Measurements from ENCODE around the gene LCOR.
"Not testable (repeated sequence)": the region's sequence is repeated elsewhere in the genome, so short reads cannot be mapped to it uniquely, and the experiment has no call there.

Gene LCOR

DNA sequence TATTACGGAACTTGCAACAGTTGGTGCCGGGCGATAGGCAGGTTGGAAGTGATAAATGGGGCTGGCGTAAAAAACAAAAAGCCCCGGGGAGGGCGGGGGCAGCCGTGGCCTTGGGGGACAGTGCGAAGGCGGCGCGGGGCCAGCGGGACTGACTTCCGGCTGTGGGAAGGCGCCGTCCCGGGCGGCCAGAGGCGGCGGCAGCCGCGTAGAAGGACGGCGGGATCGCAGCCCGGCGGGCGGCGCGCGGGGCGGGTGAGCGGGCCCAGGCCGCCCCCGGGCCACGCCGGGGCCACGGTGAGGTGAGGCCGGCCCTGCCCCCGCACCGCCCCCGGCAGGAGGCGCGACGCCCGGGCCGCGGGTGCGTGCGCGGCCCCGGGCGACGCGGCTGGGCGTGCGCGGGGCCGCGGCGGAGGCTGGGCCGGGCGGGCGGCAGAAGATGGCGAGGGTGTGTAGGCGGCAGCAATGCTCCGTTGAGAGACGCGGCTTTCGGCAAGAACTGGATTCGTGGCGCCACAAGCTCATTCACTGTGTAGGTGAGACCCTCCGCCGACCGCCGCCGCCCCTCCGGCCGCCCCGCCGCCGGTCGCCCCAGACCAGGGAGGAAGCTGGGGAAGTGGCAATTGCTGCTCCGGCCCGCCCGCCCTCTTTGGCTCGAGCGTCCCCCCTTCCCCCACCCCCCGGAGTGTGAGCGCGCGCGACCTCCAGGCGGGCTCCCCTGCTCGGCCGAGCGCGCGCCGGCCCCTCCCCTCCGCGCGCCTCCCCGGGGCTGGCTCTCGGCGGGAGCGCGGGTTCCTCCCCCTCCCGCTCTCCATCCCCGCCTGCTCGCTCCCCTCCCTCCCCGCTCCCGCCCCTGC lies at the start of gene LCOR:
LCOR (plus strand) TSS at position 432 of the 854 bp plus-strand sequence. CDS start 116,760 bp downstream, outside the sequence.
- peak; percentile 42 for DNase-seq

GRCh38 chr10:96784253-96784652 lies 47.8 kb upstream of the LCOR start:
- no peak for DNase-seq

GRCh38 chr10:96789571-96790108 lies 42.5 kb upstream of the LCOR start:
- no peak for DNase-seq

DNA sequence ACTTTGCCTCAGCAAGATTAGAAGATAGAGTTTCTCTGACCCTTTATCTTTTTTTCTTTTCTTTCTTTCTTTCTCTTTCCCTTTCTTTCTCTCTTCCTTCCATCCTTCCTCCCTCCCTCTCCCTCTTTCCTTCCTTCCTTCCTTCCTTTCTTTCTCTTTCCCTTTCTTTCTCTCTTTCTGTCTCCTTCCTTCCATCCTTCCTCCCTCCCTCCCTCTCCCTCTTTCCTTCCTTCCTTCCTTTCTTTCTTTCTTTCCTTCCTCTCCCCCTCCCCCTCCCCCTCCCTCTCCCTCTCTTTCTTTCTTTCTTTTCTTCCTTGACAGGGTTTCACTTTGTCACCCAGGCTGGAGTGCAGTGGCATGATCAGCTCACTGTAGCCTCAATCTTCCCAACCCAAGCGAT lies 40.2 kb upstream of the LCOR start:
- no peak for DNase-seq

GRCh38 chr10:96794836-96795733 lies 37.0 kb upstream of the LCOR start:
- DNase-seq: no peak

DNA sequence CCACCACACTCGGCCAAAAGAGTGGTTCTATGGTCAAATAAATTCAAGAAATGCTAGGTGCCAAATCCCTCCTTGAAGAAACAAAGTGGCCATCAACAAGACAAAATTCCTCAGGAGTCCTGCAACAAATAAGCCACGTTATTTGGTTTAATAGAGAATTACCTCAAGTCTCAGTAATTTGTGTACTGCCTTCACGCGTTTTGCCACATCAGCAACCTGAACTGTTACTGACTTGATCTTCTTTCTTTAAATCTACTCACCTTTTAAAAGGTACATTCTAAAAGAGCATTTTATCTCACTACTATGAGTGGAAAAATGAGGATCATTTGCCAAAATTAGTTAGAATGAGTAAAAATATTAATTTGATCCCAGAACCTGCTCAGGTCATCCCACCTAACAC lies 34.6 kb upstream of the LCOR start:
- no peak for DNase-seq

DNA sequence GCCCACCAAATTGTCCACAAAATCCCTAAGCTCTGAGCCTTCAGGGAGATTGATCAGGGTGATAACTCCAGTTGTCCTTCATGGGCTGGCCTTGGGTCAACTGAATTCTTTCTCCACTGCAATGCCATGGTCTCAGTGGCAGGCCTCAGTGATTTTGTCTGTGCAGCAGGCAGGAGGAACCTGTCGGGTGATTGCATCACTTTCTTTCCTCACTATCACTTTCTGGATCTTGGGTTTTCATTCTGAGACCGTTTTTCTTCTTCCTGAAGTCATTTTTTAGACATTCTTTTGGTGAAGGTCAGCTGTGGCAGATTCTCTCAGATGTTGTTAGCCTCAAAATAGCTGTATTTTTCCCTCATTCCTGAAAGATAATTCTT lies 28.8 kb upstream of the LCOR start:
- DNase-seq: no peak

DNA sequence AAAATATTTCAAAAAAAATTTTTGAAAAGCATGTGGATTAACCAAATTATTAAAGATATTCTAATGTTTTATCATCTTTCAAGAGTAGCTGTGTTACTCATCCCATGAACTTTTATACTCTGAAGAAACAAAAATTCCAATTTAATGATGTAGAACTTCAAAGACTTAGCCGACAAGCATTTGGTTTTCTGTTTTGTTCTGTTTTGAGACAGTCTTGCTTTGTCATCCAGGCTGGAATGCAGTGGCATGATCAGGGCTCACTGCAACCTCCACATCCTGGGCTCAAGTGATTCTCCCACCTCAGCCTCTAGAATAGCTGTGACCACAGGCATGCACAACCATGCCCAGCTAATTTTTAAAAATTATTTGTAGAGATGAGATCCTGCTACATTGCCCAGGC lies 17.8 kb upstream of the LCOR start:
- no peak for DNase-seq

DNA sequence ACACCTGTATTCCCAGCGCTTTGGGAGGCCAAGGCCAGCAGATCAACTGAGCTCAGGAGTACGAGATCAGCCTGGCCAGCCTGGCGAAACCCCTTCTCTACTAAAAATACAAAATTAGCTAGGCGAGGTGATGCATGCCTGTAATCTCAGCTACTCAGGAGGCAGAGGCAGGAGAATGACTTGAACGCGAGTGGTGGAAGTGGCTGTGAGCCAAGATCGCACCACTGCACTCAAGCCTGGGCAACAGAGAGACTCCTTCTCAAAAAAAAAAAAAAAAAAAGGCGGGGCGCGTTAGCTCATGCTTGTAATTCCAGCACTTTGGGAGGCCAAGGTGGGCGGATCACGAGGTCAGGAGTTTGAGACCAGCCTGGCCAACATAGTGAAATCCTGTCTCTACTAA lies 13.1 kb upstream of the LCOR start:
- not testable (repeated sequence) for DNase-seq

- DNase-seq: no peak
Measured at GRCh38 chr10:96820765-96821164, 11.3 kb upstream of the LCOR start.

GRCh38 chr10:96826438-96826837 lies 5.7 kb upstream of the LCOR start:
- no peak for DNase-seq

GRCh38 chr10:96828609-96829008 lies 3.5 kb upstream of the LCOR start:
- DNase-seq: no peak

DNA sequence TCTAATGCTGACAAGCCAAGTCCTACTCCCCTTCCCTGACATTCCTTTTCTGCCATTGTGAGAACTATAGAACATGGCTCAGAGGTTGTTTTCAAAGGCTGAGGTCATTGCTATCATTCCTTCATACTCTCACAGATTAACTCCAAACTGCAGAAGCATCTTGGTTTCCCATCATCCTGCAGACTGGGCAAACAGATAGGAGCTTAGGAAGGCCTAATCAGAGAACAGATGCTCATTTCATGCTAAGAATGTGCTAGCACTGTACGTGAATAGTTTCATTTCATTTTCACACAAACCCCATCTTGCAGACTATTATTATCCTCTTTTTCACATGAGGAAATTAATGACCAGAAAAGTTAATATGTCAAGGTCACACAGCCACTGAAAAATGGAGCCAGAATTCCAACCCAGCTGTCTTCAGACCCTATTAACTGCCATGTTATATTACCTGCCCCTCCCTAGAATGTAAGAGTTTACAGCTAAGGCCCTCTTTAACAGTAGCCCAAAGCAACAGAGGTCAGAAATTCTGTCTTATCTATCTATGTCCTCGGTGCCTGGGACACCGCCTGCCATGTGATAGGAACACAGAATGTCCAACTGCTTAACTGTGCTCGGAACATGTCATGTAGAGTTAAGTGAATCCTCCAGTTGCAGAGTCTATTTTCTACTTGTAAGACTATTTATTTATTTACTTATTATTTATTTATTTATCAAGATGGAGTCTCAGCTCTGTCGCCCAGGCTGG lies 2.9 kb upstream of the LCOR start:
- DNase-seq: no peak

- peak; percentile 7 for DNase-seq
Measured at GRCh38 chr10:96830511-96831199, 1.4 kb upstream of the LCOR start.

DNA sequence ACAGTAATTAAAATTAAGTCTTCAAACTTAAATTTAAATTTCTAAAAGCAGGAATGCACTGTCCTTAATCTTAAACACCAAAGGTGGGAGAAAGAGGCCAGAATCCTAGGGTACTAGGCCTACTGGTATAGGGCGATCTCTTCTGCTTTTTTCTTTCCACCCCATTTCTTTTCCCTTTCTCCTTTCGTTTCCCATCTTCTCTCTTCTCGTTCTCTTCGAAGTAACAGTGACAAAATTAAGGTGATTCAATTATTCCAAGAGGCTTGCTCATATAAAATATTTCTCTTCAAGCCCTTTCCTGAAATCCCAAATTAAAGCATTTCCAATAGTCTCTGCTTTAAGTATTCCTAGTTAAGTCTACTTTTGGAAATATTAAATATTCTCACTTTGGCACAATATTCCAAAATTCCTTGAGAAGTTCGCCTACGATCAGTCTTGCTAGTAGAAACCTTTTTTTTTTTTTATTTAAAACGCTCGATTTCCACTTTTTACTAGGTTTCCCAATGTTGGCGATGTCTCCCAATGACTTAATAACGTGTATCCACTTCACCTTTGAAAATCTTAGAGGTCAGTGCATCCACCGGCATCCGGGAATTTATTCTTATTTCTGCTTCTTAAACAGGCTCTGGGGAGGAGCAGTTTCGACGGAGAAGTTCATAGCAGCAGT lies 765 bp upstream of the LCOR start:
- DNase-seq: no peak

- peak; percentile 19 for DNase-seq
Measured at GRCh38 chr10:96832721-96833219, 672 bp downstream of the LCOR start.

DNA sequence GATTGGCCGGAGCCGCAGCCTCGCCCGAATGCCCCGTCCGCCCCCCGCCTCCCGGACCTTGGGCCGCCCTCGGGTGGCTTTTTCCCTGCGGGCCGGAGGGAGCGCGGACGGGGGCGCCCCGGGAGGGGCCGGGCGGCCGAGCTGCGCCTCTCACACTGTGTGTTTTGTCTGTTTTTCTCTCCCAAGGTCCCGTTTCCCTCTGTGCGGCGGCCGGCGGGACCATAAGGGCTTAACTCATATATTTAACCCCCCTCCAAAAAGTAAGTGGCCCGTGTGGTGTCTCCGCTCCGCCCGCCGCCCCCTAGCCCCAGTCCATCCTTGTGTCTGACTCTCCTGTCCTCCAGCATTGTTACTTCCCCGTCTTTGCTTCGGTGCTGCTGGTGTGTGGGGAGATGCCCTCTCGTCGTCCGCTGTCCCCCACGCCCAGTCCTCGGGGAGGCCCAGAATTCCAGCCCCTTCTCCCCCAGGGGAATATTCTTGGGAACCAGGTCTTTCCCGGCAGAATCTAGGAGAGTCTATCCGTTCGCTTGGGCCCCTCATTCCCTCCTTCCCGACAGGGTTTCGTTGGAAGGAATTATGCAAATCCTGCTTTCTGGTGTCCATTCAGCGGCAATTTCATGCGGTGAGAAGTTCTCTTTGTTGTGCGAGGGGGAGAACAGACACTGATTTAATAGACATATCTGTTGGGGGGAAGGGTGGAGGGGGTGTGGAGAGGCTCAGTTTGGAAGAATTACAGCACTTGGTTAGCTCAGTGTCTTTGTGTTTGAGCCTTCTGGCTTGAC lies 1.3 kb downstream of the LCOR start:
- no peak for DNase-seq

- DNase-seq: no peak
Measured at GRCh38 chr10:96834120-96834519, 2.0 kb downstream of the LCOR start.

DNA sequence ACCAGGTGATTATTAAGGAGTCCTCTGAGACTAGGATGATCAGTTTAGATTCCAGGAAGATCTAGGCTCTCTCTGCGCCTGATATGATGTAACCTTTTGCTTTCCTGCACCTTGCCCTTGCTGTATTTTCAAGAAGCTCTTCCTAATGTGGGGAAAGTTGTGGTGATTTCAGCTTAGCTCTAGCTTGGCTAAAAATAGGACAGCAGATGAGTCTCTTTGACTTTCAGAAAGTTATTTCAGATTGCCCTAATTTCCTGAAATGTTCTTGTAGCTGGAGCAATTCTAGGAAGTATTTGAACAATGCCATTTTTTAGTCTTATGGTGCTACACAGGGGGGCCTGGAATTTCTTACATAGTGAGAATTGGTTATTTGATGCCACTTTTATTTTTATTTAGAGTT lies 3.8 kb downstream of the LCOR start:
- DNase-seq: no peak

- no peak for DNase-seq
Measured at GRCh38 chr10:96838529-96838928, 6.4 kb downstream of the LCOR start.

Data from NCI-H2107 (cell line).